ENCODE results near the gene WDR89.
"Not testable (repeated sequence)": the region's sequence is repeated elsewhere in the genome, so short reads cannot be mapped to it uniquely, and the experiment has no call there.

DNA sequence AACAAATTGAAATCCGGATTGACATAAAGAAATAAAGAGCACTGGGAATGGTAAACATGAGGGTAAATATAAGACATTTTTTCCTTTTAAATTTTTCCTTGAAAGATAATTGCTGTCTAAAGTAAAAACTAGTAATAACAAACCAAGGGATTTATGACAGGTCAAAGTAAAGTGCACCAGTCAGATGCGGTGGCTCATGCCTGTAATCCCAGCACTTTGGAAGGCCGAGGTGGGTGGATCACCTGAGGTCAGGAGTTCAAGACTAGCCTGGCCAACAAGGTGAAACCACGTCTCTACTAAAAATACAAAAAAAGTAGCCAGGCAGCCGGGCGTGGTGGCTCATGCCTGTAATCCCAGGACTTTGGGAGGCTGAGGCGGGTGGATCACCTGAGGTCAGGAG lies 19.7 kb downstream of the WDR89 start:
- TF ChIP-seq, protein P1, sequence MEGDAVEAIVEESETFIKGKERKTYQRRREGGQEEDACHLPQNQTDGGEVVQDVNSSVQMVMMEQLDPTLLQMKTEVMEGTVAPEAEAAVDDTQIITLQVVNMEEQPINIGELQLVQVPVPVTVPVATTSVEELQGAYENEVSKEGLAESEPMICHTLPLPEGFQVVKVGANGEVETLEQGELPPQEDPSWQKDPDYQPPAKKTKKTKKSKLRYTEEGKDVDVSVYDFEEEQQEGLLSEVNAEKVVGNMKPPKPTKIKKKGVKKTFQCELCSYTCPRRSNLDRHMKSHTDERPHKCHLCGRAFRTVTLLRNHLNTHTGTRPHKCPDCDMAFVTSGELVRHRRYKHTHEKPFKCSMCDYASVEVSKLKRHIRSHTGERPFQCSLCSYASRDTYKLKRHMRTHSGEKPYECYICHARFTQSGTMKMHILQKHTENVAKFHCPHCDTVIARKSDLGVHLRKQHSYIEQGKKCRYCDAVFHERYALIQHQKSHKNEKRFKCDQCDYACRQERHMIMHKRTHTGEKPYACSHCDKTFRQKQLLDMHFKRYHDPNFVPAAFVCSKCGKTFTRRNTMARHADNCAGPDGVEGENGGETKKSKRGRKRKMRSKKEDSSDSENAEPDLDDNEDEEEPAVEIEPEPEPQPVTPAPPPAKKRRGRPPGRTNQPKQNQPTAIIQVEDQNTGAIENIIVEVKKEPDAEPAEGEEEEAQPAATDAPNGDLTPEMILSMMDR (conservative IDR thresholded peaks at IDR 0.05; ENCODE audit: low read length): not testable (repeated sequence)
- TF ChIP-seq EZH2phosphoT487 (IDR thresholded peaks at IDR 0.05; ENCODE audit: borderline replicate concordance): not testable (repeated sequence)
